ENCODE data around the gene USF2.

The USF2 gene

GRCh38 chr19:35287713-35288112 lies 19.0 kb downstream of the USF2 start:
- no peak for DNase-seq

GRCh38 chr19:35288331-35288730 lies 19.6 kb downstream of the USF2 start:
- no peak for DNase-seq

- DNase-seq, result no peak
Observed at GRCh38 chr19:35288906-35289305, 20.1 kb downstream of the USF2 start.

- DNase-seq, result no peak
Observed at GRCh38 chr19:35290381-35291127, 21.8 kb downstream of the USF2 start.

- no peak for DNase-seq
Observed at GRCh38 chr19:35291259-35291658, 22.5 kb downstream of the USF2 start.

- DNase-seq, result no peak
Observed at GRCh38 chr19:35291916-35292315, 23.2 kb downstream of the USF2 start, which contains the start of gene MAG. Gene MAG (plus strand): TSS chr19:35292161. CDS start chr19:35295409, 3,248 bp downstream.

- no peak for DNase-seq
Observed at GRCh38 chr19:35292421-35293362, 23.9 kb downstream of the USF2 start.

GRCh38 chr19:35293363-35293739 lies 24.6 kb downstream of the USF2 start:
- DNase-seq, result no peak

GRCh38 chr19:35293808-35294207 lies 25.0 kb downstream of the USF2 start:
- no peak for DNase-seq

GRCh38 chr19:35294328-35294727 lies 25.6 kb downstream of the USF2 start:
- no peak for DNase-seq

GRCh38 chr19:35294859-35295791 lies 26.4 kb downstream of the USF2 start:
- DNase-seq, result no peak

GRCh38 chr19:35295792-35296462 lies 27.2 kb downstream of the USF2 start:
- no peak for DNase-seq

- DNase-seq, result no peak
Observed at GRCh38 chr19:35296644-35297514, 28.1 kb downstream of the USF2 start.

- no peak for DNase-seq
Observed at GRCh38 chr19:35297515-35297848, 28.7 kb downstream of the USF2 start.

GRCh38 chr19:35297922-35298321 lies 29.2 kb downstream of the USF2 start:
- no peak for DNase-seq

GRCh38 chr19:35298561-35298972 lies 29.8 kb downstream of the USF2 start:
- DNase-seq, result no peak

GRCh38 chr19:35299523-35300338 lies 31.0 kb downstream of the USF2 start:
- DNase-seq, result no peak

- no peak for DNase-seq
Observed at GRCh38 chr19:35300339-35300649, 31.5 kb downstream of the USF2 start.

GRCh38 chr19:35301961-35302360 lies 33.2 kb downstream of the USF2 start:
- DNase-seq, result no peak

- DNase-seq, result no peak
Observed at GRCh38 chr19:35302446-35302845, 33.7 kb downstream of the USF2 start.
